Measurements from ENCODE around the gene FOXJ3. TPM values are rescaled to one million over a fixed set of nuclear protein-coding genes. Genes with fewer than 3 reads are reported as not detected.

FOXJ3 gene
- total and polyA plus RNA-seq, 2 of the 8 experiments (the other 6 are each of a cell fraction or from before 2014, with no cell fraction given), result 48.6 to 51.9 TPM

DNA sequence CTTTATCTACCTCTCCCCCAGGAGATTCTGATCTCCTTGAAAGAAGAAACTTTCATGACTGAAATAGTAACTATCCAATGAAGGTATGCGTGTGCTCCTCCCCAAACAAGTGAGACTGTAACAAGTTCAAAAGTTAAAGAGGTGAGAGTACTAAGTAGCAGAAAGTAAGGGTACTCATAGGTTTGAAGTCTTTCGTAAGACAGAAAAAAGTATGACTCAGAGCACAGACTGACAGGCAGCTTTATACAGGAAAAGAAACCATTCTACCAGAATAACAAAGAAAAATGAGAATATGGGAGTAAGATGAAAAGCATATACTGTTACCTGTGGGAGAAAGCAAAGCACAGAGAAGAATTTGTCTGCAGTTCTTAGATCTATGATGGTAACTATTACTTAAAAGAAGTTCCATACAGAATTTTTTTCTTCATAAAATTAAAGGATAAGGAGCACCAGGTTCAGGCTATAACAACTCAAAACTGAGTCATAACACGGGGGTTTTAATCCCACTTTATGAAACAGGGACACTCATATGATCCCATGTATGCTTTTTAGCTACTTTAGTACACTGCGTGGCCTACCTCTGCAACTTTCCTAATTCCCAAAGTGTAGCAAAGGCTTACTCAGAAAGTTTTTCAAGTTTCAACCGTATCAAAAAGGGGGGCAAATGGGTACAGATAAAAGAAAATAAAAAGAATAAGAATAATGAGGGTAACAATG, 52.0 kb downstream of the FOXJ3 start:
- WGBS, 2 experiments (ENCODE audit: extremely low coverage in 1 of 2, insufficient coverage in 1 of 2, insufficient read length in 1 of 2, insufficient replicate concordance in 2 of 2, low coverage in 1 of 2, low lambda C conversion rate in 2 of 2, missing lambda C conversion rate in 1 of 2), result 85% methylated on average over 4 of the region's 5 CpGs; no CpG with 5 or more reads in 1 of the 2 experiments
- FAIRE-seq, result no peak
- H2BK12ac ChIP-seq (ENCODE audit: low read depth, low read length), result no peak overlapping the region
- H3K18ac ChIP-seq (ENCODE audit: extremely low read depth, low read length), result no peak overlapping the region
- no peak overlapping the region for H2AK5ac ChIP-seq (ENCODE audit: low read depth, low read length)
- H3K9me3 ChIP-seq (ENCODE audit: insufficient read depth in 2 of 2, low read depth in 1 of 2, low read length in 1 of 2), result no peaks in the 10 kb centered on the region
- H2BK15ac ChIP-seq (ENCODE audit: low read length), result no peak overlapping the region
- no peak overlapping the region for H3K23ac ChIP-seq (ENCODE audit: insufficient read length)
- H3K4ac ChIP-seq (replicated peaks; ENCODE audit: insufficient read length, low read depth, low read length), result no peak overlapping the region
- H3K27me3 ChIP-seq (replicated peaks in 1 of 4; ENCODE audit: control insufficient read depth in 3 of 4, extremely low read depth in 1 of 4, insufficient read depth in 3 of 4, low read length in 3 of 4), result no peaks in the 10 kb centered on the region
- ChIA-PET CTCF (ENCODE audit: partially characterized antibody) (no interaction called here), POLR2A (ENCODE audit: partially characterized antibody) (no interaction called here)
- no peaks in the 10 kb centered on the region; the same call in 1 of the 2 replicates for H3K23me2 ChIP-seq (ENCODE audit: low read depth, low read length)
- H4K20me1 ChIP-seq (replicated peaks in 1 of 2; ENCODE audit: control insufficient read depth in 1 of 2, insufficient read depth in 2 of 2, low read length in 2 of 2), result peaks cover 2 to 6% of the 10 kb centered on the region in 2 experiments
- no peak overlapping the region for H2AFZ ChIP-seq (ENCODE audit: low read length)
- H2BK20ac ChIP-seq (ENCODE audit: low read length), result no peak overlapping the region
- no peak overlapping the region for H3K4me3 ChIP-seq (ENCODE audit: extremely low read depth in 1 of 4, insufficient read depth in 2 of 4, low read depth in 3 of 4, low read length in 4 of 4)
- H3K9ac ChIP-seq (replicated peaks in 1 of 4; ENCODE audit: extremely low read depth in 1 of 4, low read depth in 3 of 4, low read length in 3 of 4), result no peak overlapping the region
- no peak overlapping the region for H4K8ac ChIP-seq (ENCODE audit: extremely low read depth, insufficient read depth, low read length)
- H3K14ac ChIP-seq (ENCODE audit: insufficient read length), result no peak overlapping the region
- peaks cover 0 to 4% (median 0%) of the 10 kb centered on the region in 4 experiments; a peak in 1 of 8 replicates for H3K36me3 ChIP-seq (ENCODE audit: control insufficient read depth in 2 of 4, insufficient read depth in 4 of 4, low read length in 3 of 4)
- H3K56ac ChIP-seq (replicated peaks; ENCODE audit: insufficient read length, low read depth, low read length), result no peak overlapping the region
- no peak for DNase-seq (ENCODE audit: low read depth in 1 of 2, low spot score in 2 of 2)
- H4K5ac ChIP-seq (ENCODE audit: insufficient read length, low read depth, low read length), result no peak overlapping the region
- no peak overlapping the region for H4K91ac ChIP-seq (replicated peaks; ENCODE audit: insufficient read length, low read length)
- H2BK5ac ChIP-seq (ENCODE audit: low read depth, low read length), result no peak overlapping the region
- peaks cover 0 to 73% of the 10 kb centered on the region in 2 experiments; a peak in 3 of 4 replicates for H3K79me2 ChIP-seq (ENCODE audit: control insufficient read depth in 1 of 2, insufficient read depth in 2 of 2, low read length in 2 of 2)
- H3K79me1 ChIP-seq (ENCODE audit: low read depth, low read length), result no peaks in the 10 kb centered on the region; the same call in 1 of the 2 replicates
- no peak overlapping the region for H3K27ac ChIP-seq (ENCODE audit: low read depth, low read length)
- no peak overlapping the region for H3K4me2 ChIP-seq (ENCODE audit: insufficient read depth in 1 of 2, low read depth in 2 of 2, low read length in 2 of 2)
- peaks cover 0 to 4% (median under 1%) of the 10 kb centered on the region in 4 experiments; a peak in 4 of 7 replicates for H3K4me1 ChIP-seq (replicated peaks in 1 of 4; ENCODE audit: control insufficient read depth in 3 of 4, insufficient read depth in 4 of 4, low read length in 3 of 4)
- no peak overlapping the region for H2BK120ac ChIP-seq (replicated peaks; ENCODE audit: low read depth, low read length)
- TF ChIP-seq JUN (IDR thresholded peaks at IDR 0.05; ENCODE audit: low read depth, low read length) (no peak), SIX5 (IDR thresholded peaks at IDR 0.05; ENCODE audit: low read depth, low read length) (no peak), CTBP2 (IDR thresholded peaks at IDR 0.05; ENCODE audit: borderline replicate concordance, insufficient read depth, insufficient read length, low read length) (no peak), KDM4A (IDR thresholded peaks at IDR 0.05; ENCODE audit: low read depth, low read length, severe bottlenecking) (no peak), ASH2L (IDR thresholded peaks at IDR 0.05; ENCODE audit: low read length) (no peak), SP1 (IDR thresholded peaks at IDR 0.05; ENCODE audit: low read depth, low read length) (no peak), FOSL1 (IDR thresholded peaks at IDR 0.05; ENCODE audit: insufficient read depth, low read depth, low read length) (no peak), POLR2A (IDR thresholded peaks at IDR 0.05; ENCODE audit: control extremely low read depth in 1 of 2, low read depth in 2 of 2, low read length in 2 of 2) (no peak), SP2 (IDR thresholded peaks at IDR 0.05; ENCODE audit: low read length) (no peak), RBBP5 (IDR thresholded peaks at IDR 0.05; ENCODE audit: borderline replicate concordance, low read depth, low read length) (no peak)
- TF ChIP-seq, protein P1, sequence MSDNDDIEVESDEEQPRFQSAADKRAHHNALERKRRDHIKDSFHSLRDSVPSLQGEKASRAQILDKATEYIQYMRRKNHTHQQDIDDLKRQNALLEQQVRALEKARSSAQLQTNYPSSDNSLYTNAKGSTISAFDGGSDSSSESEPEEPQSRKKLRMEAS (IDR thresholded peaks at IDR 0.05), result no peak
- TF ChIP-seq, protein P2, sequence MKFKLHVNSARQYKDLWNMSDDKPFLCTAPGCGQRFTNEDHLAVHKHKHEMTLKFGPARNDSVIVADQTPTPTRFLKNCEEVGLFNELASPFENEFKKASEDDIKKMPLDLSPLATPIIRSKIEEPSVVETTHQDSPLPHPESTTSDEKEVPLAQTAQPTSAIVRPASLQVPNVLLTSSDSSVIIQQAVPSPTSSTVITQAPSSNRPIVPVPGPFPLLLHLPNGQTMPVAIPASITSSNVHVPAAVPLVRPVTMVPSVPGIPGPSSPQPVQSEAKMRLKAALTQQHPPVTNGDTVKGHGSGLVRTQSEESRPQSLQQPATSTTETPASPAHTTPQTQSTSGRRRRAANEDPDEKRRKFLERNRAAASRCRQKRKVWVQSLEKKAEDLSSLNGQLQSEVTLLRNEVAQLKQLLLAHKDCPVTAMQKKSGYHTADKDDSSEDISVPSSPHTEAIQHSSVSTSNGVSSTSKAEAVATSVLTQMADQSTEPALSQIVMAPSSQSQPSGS (IDR thresholded peaks at IDR 0.05; ENCODE audit: low read length), result no peak

All from H1 (cell line).